Measurements from ENCODE around the gene SPATA18.

Gene SPATA18

GRCh38 chr4:52126226-52126625, 75.1 kb downstream of the SPATA18 start:
- Histone ChIP-seq H3K36me3 (ENCODE audit: control insufficient read depth in 2 of 2, insufficient read depth in 1 of 2, low read length in 2 of 2) (no peaks in the 10 kb centered on the region), H3K27ac (ENCODE audit: extremely low read depth, low read depth, low read length) (no peak overlapping the region), H3K4me1 (ENCODE audit: control insufficient read depth, insufficient read depth, low read length) (no peaks in the 10 kb centered on the region), H3K9me3 (ENCODE audit: control insufficient read depth, insufficient read depth, low read depth, low read length) (no peaks in the 10 kb centered on the region), H3K4me3 (ENCODE audit: low read depth, low read length) (no peak overlapping the region)
- TF ChIP-seq ZNF311 (tag by site-specific recombination; IDR thresholded peaks at IDR 0.05; ENCODE audit: borderline replicate concordance) (no peak), ZNF654 (tag by site-specific recombination; IDR thresholded peaks at IDR 0.05; ENCODE audit: low read depth) (no peak), HOXA7 (CRISPR knock-in tag; IDR thresholded peaks at IDR 0.05; ENCODE audit: borderline replicate concordance) (no peak), KLF16 (tag by site-specific recombination; IDR thresholded peaks at IDR 0.05) (no peak), ZNF629 (tag by site-specific recombination; IDR thresholded peaks at IDR 0.05) (no peak), SP3 (tag by site-specific recombination; IDR thresholded peaks at IDR 0.05) (no peak), ZNF837 (tag by site-specific recombination; IDR thresholded peaks at IDR 0.05) (no peak), ZNF140 (tag by site-specific recombination; IDR thresholded peaks at IDR 0.05) (no peak), PRDM10 (tag by site-specific recombination; IDR thresholded peaks at IDR 0.05) (no peak), ZNF555 (tag by site-specific recombination; conservative IDR thresholded peaks at IDR 0.05) (no peak), ZNF596 (tag by site-specific recombination; IDR thresholded peaks at IDR 0.05) (no peak), SALL2 (tag by site-specific recombination; IDR thresholded peaks at IDR 0.05; ENCODE audit: borderline replicate concordance) (no peak), ZNF560 (tag by site-specific recombination; IDR thresholded peaks at IDR 0.05; ENCODE audit: borderline replicate concordance) (no peak), HOXC10 (CRISPR knock-in tag; IDR thresholded peaks at IDR 0.05) (no peak), ZFP37 (tag by site-specific recombination; IDR thresholded peaks at IDR 0.05) (no peak)
- ChIA-PET POLR2A (no interaction called here), CTCF (no interaction called here)

- ChIA-PET CTCF (no interaction called here), POLR2A (no interaction called here)
- H3K9me3 ChIP-seq (ENCODE audit: control insufficient read depth, insufficient read depth, low read depth, low read length), result no peaks in the 10 kb centered on the region
- no peak overlapping the region for H3K27ac ChIP-seq (ENCODE audit: extremely low read depth, low read depth, low read length)
- no peak overlapping the region for H3K4me3 ChIP-seq (ENCODE audit: low read depth, low read length)
- TF ChIP-seq ZNF707 (tag by site-specific recombination; IDR thresholded peaks at IDR 0.05), result no peak
- TF ChIP-seq ZBTB8A (tag by site-specific recombination; IDR thresholded peaks at IDR 0.05), result no peak
- TF ChIP-seq ZBTB48 (tag by site-specific recombination; IDR thresholded peaks at IDR 0.05), result no peak
- TF ChIP-seq ZNF792 (tag by site-specific recombination; IDR thresholded peaks at IDR 0.05), result no peak
- TF ChIP-seq ZNF140 (tag by site-specific recombination; IDR thresholded peaks at IDR 0.05), result no peak
- TF ChIP-seq PBX3 (CRISPR knock-in tag; IDR thresholded peaks at IDR 0.05), result no peak
- TF ChIP-seq PATZ1 (tag by site-specific recombination; IDR thresholded peaks at IDR 0.05), result no peak
- TF ChIP-seq ZSCAN18 (tag by site-specific recombination; IDR thresholded peaks at IDR 0.05), result no peak
- TF ChIP-seq ZNF211 (tag by site-specific recombination; IDR thresholded peaks at IDR 0.05; ENCODE audit: low read depth), result no peak
- no peaks in the 10 kb centered on the region for H3K36me3 ChIP-seq (ENCODE audit: control insufficient read depth in 2 of 2, insufficient read depth in 1 of 2, low read length in 2 of 2)
- H3K4me1 ChIP-seq (ENCODE audit: control insufficient read depth, insufficient read depth, low read length), result no peaks in the 10 kb centered on the region
Observed at GRCh38 chr4:52126966-52127365, 75.9 kb downstream of the SPATA18 start.

Data from HEK293 (cell line).